Stimulated activated CD8-positive, alpha-beta memory T cell treated with anti-CD3 and anti-CD28 coated beads, Interleukin-2, amount 100 ng/mL, for 1 hour (primary cell): Measurements from ENCODE around the gene CDK6.
A peak's percentile ranks its signal among the peaks of the same experiment; 100 is the strongest.

Source experiments
- DNase-seq, 2 donors: peaks; one replicate each; pipeline ENCODE4 v3.0.0-alpha.2; 2020; ENCODE audit warnings: low read depth in 2 of 2

CDK6 gene

GRCh38 chr7:92645114-92646061 lies 191.0 kb downstream of the CDK6 start:
- DNase-seq, result no peak

GRCh38 chr7:92644406-92645113 lies 191.8 kb downstream of the CDK6 start:
- no peak for DNase-seq

DNA sequence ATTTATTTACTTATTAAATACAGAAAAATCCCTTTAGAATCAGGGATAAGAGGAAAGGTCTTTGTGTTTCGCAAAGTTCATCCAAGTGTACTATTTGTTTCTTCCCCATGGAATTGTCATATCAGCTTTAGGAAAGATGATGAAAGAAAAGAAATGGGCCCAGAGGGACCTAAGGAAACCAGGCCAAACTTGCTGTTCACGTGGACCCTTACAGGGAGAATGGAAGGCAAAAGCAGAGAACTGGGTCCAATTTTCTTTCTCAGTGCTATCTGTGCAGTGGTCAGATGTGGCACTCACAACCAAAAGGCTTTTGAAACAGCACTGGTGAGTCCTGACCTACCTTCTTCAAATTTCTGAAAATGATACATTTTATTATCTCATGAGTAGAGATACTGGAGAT lies 192.6 kb downstream of the CDK6 start:
- no peak for DNase-seq

DNA sequence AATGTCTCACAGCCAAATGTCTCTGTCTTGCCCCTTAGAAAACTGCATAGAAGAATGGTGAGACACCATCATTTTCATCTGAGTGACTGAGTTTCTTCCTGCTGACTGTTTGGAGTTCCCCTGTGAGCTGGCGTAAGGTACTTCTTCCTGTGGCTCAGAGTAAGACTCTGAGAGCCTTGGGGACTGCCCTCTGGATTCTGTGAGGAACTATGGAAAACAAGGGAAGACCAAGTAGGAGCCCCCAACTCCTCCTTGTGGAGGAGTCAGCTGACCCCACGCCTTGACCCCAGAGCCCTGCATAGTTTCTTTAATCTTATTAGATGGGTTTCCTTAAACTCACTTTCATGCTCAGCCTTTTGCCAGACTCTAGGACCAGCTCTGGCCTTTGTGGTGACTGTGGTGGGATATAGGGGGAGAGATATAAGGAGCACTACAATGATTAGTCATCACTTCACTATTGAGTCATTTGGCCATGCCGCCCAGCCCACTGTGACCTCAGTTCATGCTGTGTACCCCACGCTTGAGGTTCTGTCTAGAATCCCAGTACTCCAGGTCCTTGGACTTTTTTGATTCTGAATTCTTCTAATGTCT lies 194.4 kb downstream of the CDK6 start:
- DNase-seq, result peak; percentile 9 to 17

DNA sequence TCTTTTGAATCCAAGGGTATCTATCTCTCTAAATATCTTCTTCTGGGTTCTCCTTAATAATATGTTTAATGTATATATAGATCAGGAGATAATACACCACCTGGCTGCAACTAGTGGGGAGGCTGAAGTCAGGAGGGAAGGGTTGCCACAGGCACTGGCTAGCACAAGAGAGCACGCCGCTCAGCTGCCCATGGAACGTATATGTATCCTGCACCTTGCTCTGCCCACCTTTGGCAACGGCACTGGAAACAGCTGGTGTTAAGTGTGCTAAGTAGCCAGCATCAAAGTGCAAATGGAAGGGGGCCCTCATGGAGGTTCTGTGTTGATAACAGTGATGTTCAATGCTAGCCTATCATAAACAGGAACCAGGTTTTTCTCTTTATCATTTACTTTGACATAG lies 196.4 kb downstream of the CDK6 start:
- DNase-seq, result no peak

GRCh38 chr7:92639213-92639896 lies 197.0 kb downstream of the CDK6 start:
- DNase-seq, result no peak

DNA sequence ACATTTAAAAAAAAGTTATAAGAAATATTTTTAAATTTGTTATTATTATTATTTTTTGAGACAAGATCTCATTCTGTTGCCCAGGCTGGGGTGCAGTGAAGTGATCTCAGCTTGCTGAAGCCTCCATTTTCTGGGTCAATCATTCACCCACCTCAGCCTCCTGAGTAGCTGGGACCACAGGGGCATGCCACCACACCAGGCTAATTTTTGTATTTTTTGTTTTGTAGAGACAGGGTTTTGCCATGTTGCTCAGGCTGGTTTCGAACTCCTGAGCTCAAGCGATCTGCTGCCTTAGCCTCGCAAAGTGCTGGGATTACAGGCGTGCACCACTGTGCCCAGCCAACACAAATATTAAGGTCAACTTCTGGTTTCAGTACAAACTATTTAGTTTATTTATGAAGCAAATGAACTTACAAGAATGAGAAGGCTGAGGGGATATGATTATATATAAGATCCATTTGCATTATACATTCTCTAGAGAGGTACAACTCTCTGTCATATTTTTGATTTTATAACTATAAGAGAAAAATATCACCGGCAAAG lies 200.3 kb downstream of the CDK6 start:
- no peak for DNase-seq

DNA sequence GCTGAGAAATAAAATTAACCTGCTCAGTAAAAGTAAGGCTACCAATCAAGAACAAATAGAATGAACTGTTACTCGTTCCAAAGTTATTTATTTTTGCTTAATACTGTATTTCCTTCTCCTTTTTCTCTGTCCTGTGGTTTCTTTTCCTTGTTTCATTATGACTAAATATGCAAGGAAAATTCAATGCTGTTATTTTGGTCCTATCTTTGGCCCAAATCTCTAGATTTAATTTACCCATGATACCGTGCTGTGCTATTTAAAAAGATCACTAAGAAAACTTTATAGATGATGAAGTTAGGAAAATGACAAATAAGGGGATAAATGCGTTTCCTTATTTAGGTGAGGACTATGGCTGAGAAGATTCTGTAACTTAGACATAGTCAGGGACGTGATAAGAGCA lies 200.8 kb downstream of the CDK6 start:
- no peak for DNase-seq

DNA sequence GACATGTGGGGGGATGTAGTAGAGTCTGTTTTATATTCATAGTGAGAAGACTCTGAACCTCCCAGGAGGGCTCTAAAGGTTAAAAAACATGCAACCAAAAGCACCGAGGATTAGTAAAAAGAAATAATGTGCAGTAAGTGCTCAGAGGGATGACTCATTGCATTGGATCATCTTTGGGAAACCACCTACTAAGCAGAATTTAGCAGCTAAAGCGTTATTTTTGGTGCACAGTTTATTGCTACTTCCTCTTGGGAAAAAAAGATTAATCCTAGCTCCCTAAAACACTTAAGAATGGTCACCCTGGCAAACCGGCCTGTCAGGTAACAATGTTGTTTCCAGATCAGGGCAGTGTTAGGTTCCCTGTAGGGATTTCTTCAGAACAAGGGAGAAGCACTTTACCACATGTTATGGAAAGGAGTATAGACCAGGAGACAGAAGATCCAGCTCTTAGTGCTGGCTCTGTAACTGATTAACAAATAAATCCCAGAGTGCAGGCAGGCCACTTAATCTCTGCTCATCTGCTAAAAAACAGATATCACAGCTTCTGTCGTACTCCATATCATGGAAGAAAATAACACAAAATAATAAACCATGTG lies 201.4 kb downstream of the CDK6 start:
- no peak for DNase-seq

- DNase-seq, result no peak
Measured at GRCh38 chr7:92634205-92634604, 202.2 kb downstream of the CDK6 start.

DNA sequence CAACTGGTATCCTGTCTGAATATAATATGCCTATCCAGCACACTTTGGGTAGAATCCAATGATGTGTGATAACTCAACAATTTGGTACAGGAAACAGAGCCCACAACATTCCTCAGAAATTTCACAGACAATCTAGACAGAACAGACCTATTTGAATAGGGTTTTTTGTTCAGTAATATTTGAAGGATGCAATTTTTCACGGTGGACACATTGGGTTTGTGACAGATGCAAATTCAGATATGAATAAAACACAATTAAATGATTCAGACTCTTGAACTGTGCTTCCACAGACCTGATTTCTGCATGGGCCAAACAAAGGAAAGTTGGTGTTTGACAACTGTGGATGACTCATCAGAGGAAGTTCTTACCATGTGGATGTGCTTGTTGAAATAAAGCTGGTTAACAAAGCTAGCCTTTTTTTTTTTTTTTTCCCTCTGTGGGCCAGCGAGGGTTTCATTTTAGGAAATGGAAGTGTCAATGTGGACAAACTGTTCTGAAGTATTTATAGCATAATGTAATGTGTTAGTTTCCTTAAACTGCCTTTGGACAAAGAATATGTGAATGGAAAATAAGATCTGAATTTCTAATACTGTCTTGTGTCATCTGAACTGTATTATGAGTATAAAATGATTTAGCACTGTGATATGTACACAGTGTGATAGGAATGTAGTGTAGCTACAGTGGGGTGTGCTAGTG lies 203.0 kb downstream of the CDK6 start:
- peak in 1 of 2 donors; percentile 9 for DNase-seq

DNA sequence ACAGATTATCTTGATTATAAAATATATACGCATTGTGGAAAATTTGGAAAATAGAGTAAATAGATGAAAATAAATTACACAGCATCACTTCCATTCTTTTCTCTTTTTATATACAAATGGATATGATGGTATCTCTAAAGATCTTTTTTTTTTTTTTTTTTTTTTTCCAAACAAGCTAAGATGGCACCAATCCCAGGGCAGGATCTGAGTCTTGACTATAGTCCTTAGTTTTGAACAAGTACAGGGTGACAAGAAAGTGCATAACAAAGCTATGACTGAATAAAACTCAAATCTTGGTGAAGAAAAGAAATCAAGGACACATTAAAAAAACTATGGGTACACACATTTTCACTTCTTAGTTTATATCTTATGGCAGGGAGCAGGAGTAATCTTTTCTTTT lies 203.6 kb downstream of the CDK6 start:
- no peak for DNase-seq

DNA sequence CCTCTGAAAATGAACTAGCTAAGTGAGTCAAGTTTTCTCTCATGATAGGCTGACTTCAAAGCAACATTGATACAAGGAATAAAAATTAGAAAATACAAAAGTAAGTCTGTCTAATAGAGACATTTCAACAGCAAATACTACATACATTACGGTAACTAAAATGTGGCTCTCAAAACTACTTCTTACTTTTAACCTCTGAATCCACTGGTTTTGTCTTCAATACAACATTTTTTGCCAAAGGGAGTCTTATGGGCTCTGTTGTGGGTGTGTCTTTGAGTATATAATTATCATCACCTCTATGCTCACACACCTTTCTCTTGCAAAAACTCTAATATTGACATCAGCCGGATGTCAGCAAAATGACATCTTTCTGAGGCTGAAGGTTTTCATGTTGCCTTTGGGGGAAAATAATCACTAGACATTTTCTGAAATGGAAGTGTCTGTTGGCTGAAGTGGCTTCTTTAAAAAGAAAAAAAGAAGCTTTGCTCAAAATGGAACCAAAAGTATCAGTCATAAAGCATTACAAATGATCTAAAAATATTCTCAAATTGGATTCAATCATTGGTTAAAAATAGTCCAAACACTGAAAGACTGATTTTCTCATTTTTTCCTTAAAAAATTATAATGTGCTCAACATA lies 204.4 kb downstream of the CDK6 start:
- DNase-seq, result no peak

DNA sequence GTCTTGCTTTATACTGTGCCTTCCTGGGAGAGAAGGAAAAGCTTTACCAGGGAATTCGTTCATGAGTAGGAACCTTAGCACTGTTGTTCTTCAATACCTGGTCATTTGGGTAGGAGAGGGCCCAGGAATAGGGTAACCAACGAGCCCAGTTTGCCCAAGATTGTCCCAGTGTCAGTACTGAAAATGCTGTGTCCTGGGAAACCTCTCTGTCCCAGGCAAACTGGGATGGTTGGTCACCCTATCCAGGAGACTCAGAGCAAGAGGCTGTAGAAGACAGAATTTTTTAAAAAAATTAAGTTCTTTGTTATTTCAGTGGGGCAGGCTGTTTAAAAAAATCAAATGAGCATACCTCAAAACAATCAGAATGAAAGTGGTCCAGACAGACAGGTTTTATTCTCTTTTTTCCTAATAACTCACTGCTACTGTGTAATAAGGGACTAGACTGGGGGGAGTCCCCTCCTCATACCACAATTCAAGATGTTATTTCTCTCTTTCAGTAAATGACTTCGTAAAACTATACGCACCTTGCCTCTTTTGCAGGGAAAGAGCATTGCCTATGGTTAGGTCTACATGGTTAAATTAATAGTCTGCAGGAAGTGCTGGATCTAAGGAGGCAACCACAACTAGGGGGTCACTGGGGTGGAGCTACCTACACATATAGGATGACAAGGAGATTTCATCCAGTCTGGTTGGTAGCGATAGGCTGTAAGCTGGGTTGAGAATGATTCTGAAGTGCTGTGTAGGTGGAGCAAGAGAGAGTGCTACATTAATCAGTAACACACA lies 205.1 kb downstream of the CDK6 start:
- DNase-seq, result no peak

- no peak for DNase-seq
Measured at GRCh38 chr7:92629779-92630178, 206.6 kb downstream of the CDK6 start.

DNA sequence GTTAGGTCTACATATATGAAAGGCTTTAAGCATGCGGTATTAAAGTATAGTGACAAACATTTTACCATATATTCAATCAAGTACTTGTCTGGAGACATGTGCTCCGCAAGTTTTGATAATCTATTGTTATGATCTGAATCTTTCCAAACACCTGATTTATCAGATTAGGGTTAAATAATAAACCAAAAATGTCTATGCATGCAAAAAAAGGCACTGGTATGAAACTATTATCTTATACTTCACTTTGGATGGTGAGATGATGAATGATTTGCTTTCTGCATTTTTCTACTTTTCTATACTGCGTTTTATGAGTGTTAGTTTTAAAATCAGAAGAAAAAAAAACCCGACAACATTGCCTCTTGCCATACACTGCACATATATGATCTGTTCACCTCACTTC lies 208.4 kb downstream of the CDK6 start:
- DNase-seq, result no peak

DNA sequence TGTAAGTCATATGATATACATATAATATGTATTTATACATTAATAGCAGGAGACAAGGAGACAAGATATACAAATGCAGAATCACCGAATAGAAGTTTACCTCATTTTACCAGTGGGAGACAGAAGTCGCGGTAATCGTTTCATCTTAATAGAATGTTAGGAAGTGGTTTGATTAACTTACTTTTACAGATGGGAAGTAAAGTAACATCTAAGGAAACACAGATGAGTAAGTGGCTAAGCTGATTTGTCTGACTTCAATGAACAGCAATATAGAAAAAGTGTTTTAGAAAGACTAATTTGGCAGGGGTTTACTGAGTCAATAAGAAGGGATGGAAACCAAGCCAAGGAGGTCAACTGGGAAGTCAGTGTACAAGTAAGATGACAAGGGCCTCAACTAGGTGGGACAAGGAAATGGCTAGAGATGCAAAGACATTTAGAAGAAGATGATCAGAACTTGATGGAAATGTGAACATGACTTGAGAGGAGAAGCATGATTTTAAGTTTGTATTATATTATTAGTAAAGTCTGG lies 210.0 kb downstream of the CDK6 start:
- DNase-seq, result no peak

DNA sequence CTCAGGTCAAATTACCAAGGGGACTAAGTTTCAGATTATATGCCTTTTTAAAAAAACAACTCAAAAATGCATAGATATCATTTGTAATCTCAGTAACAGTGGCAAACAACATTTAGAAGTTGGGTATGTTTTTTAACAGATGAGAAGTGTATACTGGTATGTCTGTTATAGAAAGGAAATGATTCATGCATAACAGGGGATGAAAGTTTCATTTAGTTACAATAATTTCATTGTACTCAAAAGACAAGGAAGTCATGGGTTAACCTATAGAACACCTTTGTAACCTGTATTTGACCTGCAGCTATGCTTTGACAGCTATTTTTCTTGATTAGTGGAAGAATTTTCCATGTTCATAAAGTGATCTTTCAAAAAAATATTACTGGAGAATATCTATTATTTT lies 210.8 kb downstream of the CDK6 start:
- DNase-seq, result no peak

DNA sequence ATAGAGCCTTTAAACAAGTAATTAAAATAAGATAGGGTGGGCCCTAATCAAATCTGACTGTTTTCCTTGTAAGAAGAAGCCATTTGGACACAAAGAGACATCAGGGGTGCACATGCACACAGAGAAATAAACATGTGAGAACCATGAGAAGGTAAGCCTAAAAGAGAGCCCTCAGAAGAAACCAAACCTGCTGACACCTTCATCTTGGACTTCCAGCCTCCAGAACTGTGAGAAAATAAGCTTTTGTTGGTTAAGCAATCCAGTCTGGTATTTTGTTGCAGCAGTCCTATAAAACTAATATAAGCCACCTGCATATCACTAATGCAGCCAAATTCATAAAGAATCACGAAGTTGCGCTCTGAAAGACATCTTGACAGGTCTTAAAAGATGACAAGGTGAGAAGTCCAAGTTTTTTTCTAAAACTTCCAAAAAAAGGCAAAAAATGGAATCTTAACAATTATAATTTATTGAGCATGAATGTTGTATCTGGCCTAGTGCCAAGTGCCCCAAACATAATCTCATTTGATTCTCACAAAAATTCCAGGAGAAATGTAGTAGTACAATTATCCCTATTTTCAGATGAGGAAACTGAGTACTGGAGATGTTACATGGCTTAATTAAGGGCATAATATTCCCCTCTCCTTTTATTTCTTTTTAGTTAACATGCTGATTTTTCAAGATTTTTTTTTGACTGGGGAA lies 211.9 kb downstream of the CDK6 start:
- no peak for DNase-seq
